ENCODE data around the gene ADARB1.

GRCh38 chr21:45032977-45033710, 41.2 kb upstream of the ADARB1 start:
- TF ChIP-seq ZNF274 (IDR thresholded peaks at IDR 0.05; ENCODE audit: low read length): no peak
- no peak for TF ChIP-seq ZNF274 (tag by site-specific recombination; IDR thresholded peaks at IDR 0.05; ENCODE audit: borderline replicate concordance)
- TF ChIP-seq, protein P1, sequence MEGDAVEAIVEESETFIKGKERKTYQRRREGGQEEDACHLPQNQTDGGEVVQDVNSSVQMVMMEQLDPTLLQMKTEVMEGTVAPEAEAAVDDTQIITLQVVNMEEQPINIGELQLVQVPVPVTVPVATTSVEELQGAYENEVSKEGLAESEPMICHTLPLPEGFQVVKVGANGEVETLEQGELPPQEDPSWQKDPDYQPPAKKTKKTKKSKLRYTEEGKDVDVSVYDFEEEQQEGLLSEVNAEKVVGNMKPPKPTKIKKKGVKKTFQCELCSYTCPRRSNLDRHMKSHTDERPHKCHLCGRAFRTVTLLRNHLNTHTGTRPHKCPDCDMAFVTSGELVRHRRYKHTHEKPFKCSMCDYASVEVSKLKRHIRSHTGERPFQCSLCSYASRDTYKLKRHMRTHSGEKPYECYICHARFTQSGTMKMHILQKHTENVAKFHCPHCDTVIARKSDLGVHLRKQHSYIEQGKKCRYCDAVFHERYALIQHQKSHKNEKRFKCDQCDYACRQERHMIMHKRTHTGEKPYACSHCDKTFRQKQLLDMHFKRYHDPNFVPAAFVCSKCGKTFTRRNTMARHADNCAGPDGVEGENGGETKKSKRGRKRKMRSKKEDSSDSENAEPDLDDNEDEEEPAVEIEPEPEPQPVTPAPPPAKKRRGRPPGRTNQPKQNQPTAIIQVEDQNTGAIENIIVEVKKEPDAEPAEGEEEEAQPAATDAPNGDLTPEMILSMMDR (tag by site-specific recombination; IDR thresholded peaks at IDR 0.05): no peak
- TF ChIP-seq YY1 (tag by site-specific recombination; IDR thresholded peaks at IDR 0.05): no peak
